ENCODE results near the gene SLC7A6.

DNA sequence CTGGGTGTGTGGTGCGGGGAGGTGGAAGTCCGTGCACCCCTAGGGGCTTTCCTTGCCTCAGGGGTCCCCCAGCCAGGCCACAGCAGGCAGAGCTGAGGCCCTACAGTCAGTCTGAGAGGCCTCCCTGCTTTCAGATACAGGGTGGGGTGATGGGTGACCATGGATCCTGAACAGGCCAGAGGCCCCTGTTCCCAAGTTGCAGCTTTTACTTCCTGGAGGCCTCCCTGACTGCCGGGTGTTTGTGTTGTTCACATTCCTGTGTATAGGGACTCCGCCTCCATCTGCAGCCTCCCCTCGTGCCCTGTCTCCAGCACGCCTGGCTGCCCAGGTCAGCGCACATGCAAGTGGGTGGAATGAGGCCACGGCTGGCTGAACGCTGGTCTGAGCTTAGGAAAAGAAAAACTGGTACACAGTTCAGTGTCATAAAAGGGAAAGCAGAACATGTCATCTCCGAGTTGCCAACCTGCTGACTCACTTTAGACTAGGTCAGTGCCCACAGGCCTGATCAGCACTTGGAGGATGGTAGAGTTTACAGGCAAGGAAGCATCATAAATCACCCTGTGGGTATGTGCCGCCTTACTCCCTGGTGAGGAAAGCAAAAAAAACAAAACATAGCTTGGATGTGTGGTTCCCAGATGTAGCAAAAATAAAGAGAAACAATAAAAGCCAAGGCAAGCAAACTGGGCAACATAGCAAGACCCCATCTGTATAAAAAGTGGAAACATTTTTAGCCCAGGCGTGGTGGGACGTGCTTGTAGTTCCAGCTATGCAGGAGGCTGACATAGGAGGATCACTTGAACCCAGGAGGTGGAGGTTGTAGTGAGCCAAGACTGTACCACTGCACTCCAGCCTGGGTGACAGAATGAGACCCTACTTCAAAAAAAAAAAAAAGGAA is 6.2 kb upstream of the SLC7A6 start:
- TF ChIP-seq EZH2 (IDR thresholded peaks at IDR 0.05; ENCODE audit: insufficient read depth, poor library complexity, severe bottlenecking) (no peak), EZH2phosphoT487 (IDR thresholded peaks at IDR 0.05; ENCODE audit: insufficient read depth, low read depth) (no peak)
